Neutrophil (primary cell): Measurements from ENCODE around the gene LRFN5.
"Not testable (repeated sequence)": the region's sequence is repeated elsewhere in the genome, so short reads cannot be mapped to it uniquely, and the experiment has no call there.

Source experiments
- H3K27ac ChIP-seq: fragments of 200-600 bp; sonication (generic); 2 replicates; pipeline ENCODE4 v1.5.1; 2016; ENCODE audit warnings: mild to moderate bottlenecking, moderate library complexity
- H3K27me3 ChIP-seq: fragments of 200-600 bp; sonication (generic); 2 replicates; pipeline ENCODE4 v1.6.0; 2016; ENCODE audit warnings: mild to moderate bottlenecking
- H3K36me3 ChIP-seq: fragments of 200-600 bp; sonication (generic); 2 replicates; pipeline ENCODE4 v1.5.1; 2017
- H3K4me1 ChIP-seq, 2 experiments: fragments of 200-600 bp in 1 of 2; sonication (generic) in 1 of 2; 1 replicate in 1 of 2; 2 replicates in 1 of 2; pipeline versions ENCODE4 v1.5.1 to v1.6.1; 2013 to 2016; ENCODE audit warnings: low read depth in 1 of 2, low read length in 1 of 2, mild to moderate bottlenecking in 1 of 2, moderate library complexity in 1 of 2; ENCODE audit not compliant: control insufficient read depth in 1 of 2, insufficient read depth in 1 of 2
- H3K4me3 ChIP-seq, 2 experiments: fragments of 200-600 bp in 1 of 2; sonication (generic) in 1 of 2; 1 replicate in 1 of 2; 2 replicates in 1 of 2; pipeline ENCODE4 v1.5.1; 2013 to 2016; ENCODE audit warnings: low read depth in 1 of 2, low read length in 1 of 2, mild to moderate bottlenecking in 1 of 2, moderate library complexity in 1 of 2
- H3K9me3 ChIP-seq: fragments of 200-600 bp; sonication (generic); 2 replicates; pipeline ENCODE4 v1.5.1; 2016
- TF ChIP-seq, protein P1 (sequence below): fragments of 200-600 bp; sonication (generic); IDR thresholded peaks from 2 replicates; pipeline ENCODE4 v1.5.1; 2016; ENCODE audit warnings: antibody characterized with exemption

The LRFN5 gene

GRCh38 chr14:41662780-41663472, 56.2 kb downstream of the LRFN5 start:
- TF ChIP-seq, protein P1, sequence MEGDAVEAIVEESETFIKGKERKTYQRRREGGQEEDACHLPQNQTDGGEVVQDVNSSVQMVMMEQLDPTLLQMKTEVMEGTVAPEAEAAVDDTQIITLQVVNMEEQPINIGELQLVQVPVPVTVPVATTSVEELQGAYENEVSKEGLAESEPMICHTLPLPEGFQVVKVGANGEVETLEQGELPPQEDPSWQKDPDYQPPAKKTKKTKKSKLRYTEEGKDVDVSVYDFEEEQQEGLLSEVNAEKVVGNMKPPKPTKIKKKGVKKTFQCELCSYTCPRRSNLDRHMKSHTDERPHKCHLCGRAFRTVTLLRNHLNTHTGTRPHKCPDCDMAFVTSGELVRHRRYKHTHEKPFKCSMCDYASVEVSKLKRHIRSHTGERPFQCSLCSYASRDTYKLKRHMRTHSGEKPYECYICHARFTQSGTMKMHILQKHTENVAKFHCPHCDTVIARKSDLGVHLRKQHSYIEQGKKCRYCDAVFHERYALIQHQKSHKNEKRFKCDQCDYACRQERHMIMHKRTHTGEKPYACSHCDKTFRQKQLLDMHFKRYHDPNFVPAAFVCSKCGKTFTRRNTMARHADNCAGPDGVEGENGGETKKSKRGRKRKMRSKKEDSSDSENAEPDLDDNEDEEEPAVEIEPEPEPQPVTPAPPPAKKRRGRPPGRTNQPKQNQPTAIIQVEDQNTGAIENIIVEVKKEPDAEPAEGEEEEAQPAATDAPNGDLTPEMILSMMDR = no peak
- Histone ChIP-seq H3K27me3 (no peaks in the 10 kb centered on the region), H3K4me1 (no peaks in the 10 kb centered on the region), H3K4me3 (no peak overlapping the region), H3K36me3 (no peaks in the 10 kb centered on the region), H3K27ac (no peak overlapping the region), H3K9me3 (no peaks in the 10 kb centered on the region)

GRCh38 chr14:41663473-41663850, 56.8 kb downstream of the LRFN5 start:
- Histone ChIP-seq H3K4me1 (no peaks in the 10 kb centered on the region), H3K27ac (no peak overlapping the region), H3K27me3 (no peaks in the 10 kb centered on the region), H3K4me3 (no peak overlapping the region), H3K9me3 (no peaks in the 10 kb centered on the region), H3K36me3 (no peaks in the 10 kb centered on the region)
- TF ChIP-seq, protein P1 = no peak

DNA sequence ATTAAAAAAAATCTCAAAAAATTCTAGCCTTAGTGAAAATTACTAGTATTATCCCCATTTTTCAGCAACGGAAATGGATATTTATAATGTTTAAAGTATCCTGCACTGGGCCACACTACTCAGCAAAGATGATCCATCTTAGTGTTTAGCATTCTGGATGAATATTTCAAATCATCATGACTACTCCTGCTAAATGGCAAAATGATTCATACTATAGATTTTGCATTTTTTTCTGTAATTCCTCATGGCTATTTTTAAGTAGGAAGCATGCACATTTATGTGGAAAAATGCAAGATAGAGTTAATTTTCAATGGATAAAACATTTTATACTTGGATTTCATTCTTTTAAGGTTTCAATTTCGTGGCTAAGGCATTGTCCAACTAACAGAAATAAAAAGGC, 59.6 kb downstream of the LRFN5 start:
- TF ChIP-seq, protein P1 = no peak
- no peaks in the 10 kb centered on the region for H3K4me1 ChIP-seq
- H3K9me3 ChIP-seq = no peaks in the 10 kb centered on the region
- no peaks in the 10 kb centered on the region for H3K27me3 ChIP-seq
- H3K4me3 ChIP-seq = no peak overlapping the region
- no peak overlapping the region for H3K27ac ChIP-seq
- H3K36me3 ChIP-seq = no peaks in the 10 kb centered on the region

DNA sequence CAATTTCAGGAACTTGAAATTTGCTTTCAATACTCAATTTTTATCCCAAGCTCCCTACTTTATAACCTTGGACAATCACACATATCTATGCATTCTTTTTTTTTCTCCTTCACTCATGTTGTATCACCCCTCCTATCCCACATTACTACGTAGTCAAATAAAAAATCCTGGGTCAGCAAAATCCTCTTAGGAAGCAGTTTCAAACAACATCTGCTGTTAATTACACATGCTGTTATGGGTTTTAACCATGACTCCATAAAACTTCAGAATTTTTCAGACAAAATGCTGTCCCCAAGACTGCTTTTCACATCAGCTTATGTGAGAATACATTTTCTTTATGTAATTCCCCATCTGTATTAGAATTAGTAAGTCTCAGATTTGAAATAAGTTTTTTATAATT, 61.7 kb downstream of the LRFN5 start:
- Histone ChIP-seq H3K9me3 (no peaks in the 10 kb centered on the region), H3K36me3 (no peaks in the 10 kb centered on the region), H3K4me3 (no peak overlapping the region), H3K27me3 (no peaks in the 10 kb centered on the region), H3K27ac (no peak overlapping the region), H3K4me1 (no peaks in the 10 kb centered on the region)
- TF ChIP-seq, protein P1 = no peak

GRCh38 chr14:41673601-41674000, 66.9 kb downstream of the LRFN5 start:
- H3K36me3 ChIP-seq, H3K9me3 ChIP-seq, H3K27ac ChIP-seq, H3K4me3 ChIP-seq, H3K27me3 ChIP-seq, H3K4me1 ChIP-seq: not testable (repeated sequence)

GRCh38 chr14:41674511-41674971, 67.9 kb downstream of the LRFN5 start:
- not testable (repeated sequence) for H3K4me3 ChIP-seq, H3K9me3 ChIP-seq

More at GRCh38 chr14:41674511-41674971, 67.9 kb downstream of the LRFN5 start:
- H3K36me3 ChIP-seq, H3K27me3 ChIP-seq, H3K27ac ChIP-seq, H3K4me1 ChIP-seq: not testable (repeated sequence)
